Measurements from ENCODE around the gene TBC1D24. TPM values are rescaled to one million over a fixed set of nuclear protein-coding genes. Genes with fewer than 3 reads are reported as not detected.

TBC1D24 gene
- total RNA-seq, 1 experiment from 2014 or later, result 24.6 TPM

- no peak for DNase-seq (ENCODE audit: low read depth, low spot score)
- Histone ChIP-seq H3K4me1 (ENCODE audit: control insufficient read depth in 1 of 2, insufficient read depth in 2 of 2, low read length in 2 of 2) (peaks cover 28 to 52% of the 10 kb centered on the region in 2 experiments), H3K79me2 (ENCODE audit: insufficient read depth, low read length) (no peaks in the 10 kb centered on the region), H3K9ac (ENCODE audit: low read length) (peak overlapping the region; percentile 83), H3K9me2 (ENCODE audit: insufficient read depth) (no peaks in the 10 kb centered on the region), H3K27ac (ENCODE audit: low read depth, low read length) (peak overlapping the region; percentile 81; the same call in 1 of the 2 replicates), H3K9me3 (ENCODE audit: control insufficient read depth in 1 of 2, insufficient read depth in 1 of 2, low read depth in 1 of 2, low read length in 2 of 2) (no peaks in the 10 kb centered on the region), H3K36me3 (ENCODE audit: control insufficient read depth in 1 of 2, insufficient read depth in 2 of 2, low read length in 2 of 2) (no peaks in the 10 kb centered on the region), H3K4me2 (ENCODE audit: low read length) (peak overlapping the region; percentile 95), H3K27me3 (ENCODE audit: insufficient read depth, low read length) (no peaks in the 10 kb centered on the region), H2AFZ (ENCODE audit: low read depth, low read length, poor library complexity, severe bottlenecking) (no peak overlapping the region), H4K20me1 (ENCODE audit: insufficient read depth) (no peaks in the 10 kb centered on the region), H3K4me3 (replicated peaks in 1 of 2; ENCODE audit: low read depth in 1 of 2, low read length in 2 of 2) (peak overlapping the region; percentile 39 to 61)
- CTCF ChIA-PET, result no interaction called here
- RAD21 ChIA-PET (ENCODE audit: low non-redundant PET in 1 of 2, low total read pairs in 2 of 2, uncharacterized antibody in 2 of 2, unreplicated experiment in 2 of 2), result interaction anchor here in 1 of 2 experiments (0.7 kb wide), 1 partner anchor 9 kb away, joined by 5 read pairs; no protein-coding TSS in a partner anchor
- POLR2A ChIA-PET, result interaction anchor here (0.7 to 2.1 kb wide), 2 partner anchors 9 to 390 kb away, joined by 5 to 9 read pairs; partner anchors contain the start of genes PRSS22 and TEDC2
- BruUV-seq (replicated peaks), result no TSS peak
- TF ChIP-seq ZFX (IDR thresholded peaks at IDR 0.05) (peak; percentile 44; the same call in 1 of the 2 replicates), SRF (IDR thresholded peaks at IDR 0.05; ENCODE audit: low read depth) (no peak)
- peak; percentile 18 for ATAC-seq
- intact Hi-C loops (cut with micrococcal nuclease), result no loop called here
Observed at GRCh38 chr16:2468233-2468724, 6.6 kb upstream of the TBC1D24 start.

- TF ChIP-seq SP1 (IDR thresholded peaks at IDR 0.05; ENCODE audit: low read depth), result no peak
- no peak for TF ChIP-seq CBX3 (IDR thresholded peaks at IDR 0.05; ENCODE audit: low read depth)
- peak; percentile 30 for TF ChIP-seq POLR2A (IDR thresholded peaks at IDR 0.05; ENCODE audit: borderline replicate concordance, extremely low read depth, insufficient read depth, insufficient read length)
Observed at GRCh38 chr16:2468725-2469398, 6.1 kb upstream of the TBC1D24 start.

More at GRCh38 chr16:2468725-2469398, 6.1 kb upstream of the TBC1D24 start:
- no peak overlapping the region for H2AFZ ChIP-seq (ENCODE audit: low read depth, low read length, poor library complexity, severe bottlenecking)
- peaks cover 30 to 56% of the 10 kb centered on the region in 2 experiments for H3K4me1 ChIP-seq (ENCODE audit: control insufficient read depth in 1 of 2, insufficient read depth in 2 of 2, low read length in 2 of 2)
- H3K4me3 ChIP-seq (replicated peaks in 1 of 2; ENCODE audit: low read depth in 1 of 2, low read length in 2 of 2), result peak overlapping the region; percentile 39 to 61
- DNase-seq (ENCODE audit: low read depth, low spot score) (no peak), ATAC-seq (no peak)
- no peaks in the 10 kb centered on the region for H3K79me2 ChIP-seq (ENCODE audit: insufficient read depth, low read length)
- H3K9me3 ChIP-seq (ENCODE audit: control insufficient read depth in 1 of 2, insufficient read depth in 1 of 2, low read depth in 1 of 2, low read length in 2 of 2), result no peaks in the 10 kb centered on the region
- no peaks in the 10 kb centered on the region for H3K27me3 ChIP-seq (ENCODE audit: insufficient read depth, low read length)
- ChIA-PET RAD21 (ENCODE audit: low non-redundant PET in 1 of 2, low total read pairs in 2 of 2, uncharacterized antibody in 2 of 2, unreplicated experiment in 2 of 2) (interaction anchor here in 1 of 2 experiments (0.7 kb wide), 1 partner anchor 10 kb away, joined by 5 read pairs; no protein-coding TSS in a partner anchor), CTCF (interaction anchor here (0.6 to 1.6 kb wide), 3 partner anchors 23 to 32 kb away, joined by 3 to 4 read pairs (median 3); no protein-coding TSS in a partner anchor), POLR2A (interaction anchor here (0.6 to 2.1 kb wide), 4 partner anchors 9 to 389 kb away, joined by 3 to 9 read pairs (median 4); partner anchors contain the start of genes MLST8, PRSS22 and TEDC2)
- H3K9ac ChIP-seq (ENCODE audit: low read length), result peak overlapping the region; percentile 83
- H3K9me2 ChIP-seq (ENCODE audit: insufficient read depth), result no peaks in the 10 kb centered on the region
- H3K36me3 ChIP-seq (ENCODE audit: control insufficient read depth in 1 of 2, insufficient read depth in 2 of 2, low read length in 2 of 2), result no peaks in the 10 kb centered on the region
- BruUV-seq (replicated peaks), result no TSS peak
- peak overlapping the region; percentile 95 for H3K4me2 ChIP-seq (ENCODE audit: low read length)
- intact Hi-C loops (cut with micrococcal nuclease), result no loop called here
- H3K27ac ChIP-seq (ENCODE audit: low read depth, low read length), result peak overlapping the region; percentile 81; the same call in 1 of the 2 replicates
- H4K20me1 ChIP-seq (ENCODE audit: insufficient read depth), result no peaks in the 10 kb centered on the region
